Epidermal melanocyte (primary cell): ENCODE results near the gene TEAD3.
"Not testable (repeated sequence)": the region's sequence is repeated elsewhere in the genome, so short reads cannot be mapped to it uniquely, and the experiment has no call there.

ENCODE experiments used
- DNase-seq: peaks from one replicate; pipeline ENCODE4 v3.0.0; 2011; ENCODE audit warnings: low spot score; ENCODE audit not compliant: insufficient read length

Gene TEAD3

DNA sequence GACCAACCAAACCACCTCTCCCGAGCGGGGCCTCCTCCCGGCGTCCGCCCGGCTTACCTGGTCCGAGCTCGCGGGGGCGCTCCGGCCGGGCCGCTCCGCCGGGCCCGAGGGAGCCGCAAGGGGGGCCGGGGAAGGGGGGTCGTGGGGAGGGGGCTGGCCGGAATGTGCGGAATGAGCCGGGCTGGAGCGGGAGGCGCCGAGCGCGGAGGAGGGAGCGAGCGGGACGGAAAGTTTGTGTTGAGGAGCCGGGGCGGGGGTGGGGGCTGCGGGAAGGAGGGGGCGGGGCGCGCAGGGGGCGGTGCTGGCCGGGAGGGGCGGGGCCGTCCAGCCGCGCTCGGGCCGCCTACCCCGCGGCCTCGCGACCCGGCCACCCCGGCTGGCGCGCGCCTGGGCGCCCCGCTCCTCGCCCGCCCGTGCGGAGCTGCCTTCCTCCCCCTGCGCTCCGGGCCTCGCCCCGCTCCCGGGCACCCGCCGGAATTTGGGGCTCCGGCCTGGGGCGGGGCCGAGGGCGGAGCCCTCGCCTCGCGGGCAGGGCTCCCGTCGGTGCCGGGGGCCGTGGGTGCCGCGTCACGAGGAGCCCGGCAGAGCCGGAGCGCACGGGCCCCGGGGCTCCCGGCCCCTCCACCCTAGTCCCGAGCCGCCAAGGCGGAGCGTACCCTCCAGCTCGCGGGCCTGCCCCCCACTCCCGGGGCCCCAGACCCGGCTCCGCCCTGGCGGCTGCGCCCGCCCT lies at the start of gene TEAD3:
TEAD3 (minus strand) TSS at position 239 of the 730 bp plus-strand sequence.
- peak; percentile 88 for DNase-seq

- DNase-seq: no peak
Observed at GRCh38 chr6:35544769-35545361, 48.0 kb upstream of the TEAD3 start.

GRCh38 chr6:35543459-35544193 lies 46.7 kb upstream of the TEAD3 start:
- DNase-seq: no peak

DNA sequence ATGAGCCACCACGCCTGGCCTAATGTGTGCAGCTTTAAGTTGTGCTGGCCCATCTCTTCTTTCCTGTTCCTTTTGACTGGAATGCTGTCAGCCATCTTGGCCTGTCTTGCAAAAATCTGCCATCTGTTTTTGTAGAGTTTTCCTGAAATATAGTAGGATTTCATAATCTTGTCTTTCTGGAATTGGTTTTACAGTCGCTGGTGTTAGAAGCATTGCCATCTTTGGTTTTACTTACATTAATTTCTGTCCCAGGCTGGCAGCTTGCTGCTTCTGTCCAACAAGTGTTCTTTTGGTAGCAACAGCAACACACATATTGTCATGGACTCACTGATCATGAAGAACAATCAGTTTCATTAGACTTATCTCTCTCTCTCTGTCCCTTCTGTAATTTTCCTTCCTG lies 45.0 kb upstream of the TEAD3 start:
- DNase-seq: no peak

GRCh38 chr6:35539223-35539622 lies 42.3 kb upstream of the TEAD3 start:
- no peak for DNase-seq

DNA sequence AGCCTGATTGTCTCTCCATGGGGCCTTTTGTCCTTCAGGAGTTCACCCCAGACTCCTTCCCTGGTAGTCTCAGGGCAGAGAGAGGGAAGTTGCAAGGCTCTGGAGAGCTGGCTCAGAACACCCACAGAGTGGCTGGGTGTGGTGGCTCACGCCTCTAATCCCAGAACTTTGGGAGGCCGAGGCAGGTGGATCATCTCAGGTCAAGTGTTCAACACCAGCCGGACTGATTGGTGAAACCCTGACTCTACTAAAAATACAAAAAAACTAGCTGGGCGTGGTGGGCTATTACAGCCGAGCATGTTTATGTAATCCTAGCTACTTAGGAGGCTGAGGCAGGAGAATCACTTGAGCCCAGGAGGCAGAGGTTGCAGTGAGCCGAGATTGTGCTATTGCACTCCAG lies 39.0 kb upstream of the TEAD3 start:
- DNase-seq: not testable (repeated sequence)

- DNase-seq: no peak
Observed at GRCh38 chr6:35534407-35535170, 37.7 kb upstream of the TEAD3 start.

- no peak for DNase-seq
Observed at GRCh38 chr6:35533981-35534380, 37.1 kb upstream of the TEAD3 start.

DNA sequence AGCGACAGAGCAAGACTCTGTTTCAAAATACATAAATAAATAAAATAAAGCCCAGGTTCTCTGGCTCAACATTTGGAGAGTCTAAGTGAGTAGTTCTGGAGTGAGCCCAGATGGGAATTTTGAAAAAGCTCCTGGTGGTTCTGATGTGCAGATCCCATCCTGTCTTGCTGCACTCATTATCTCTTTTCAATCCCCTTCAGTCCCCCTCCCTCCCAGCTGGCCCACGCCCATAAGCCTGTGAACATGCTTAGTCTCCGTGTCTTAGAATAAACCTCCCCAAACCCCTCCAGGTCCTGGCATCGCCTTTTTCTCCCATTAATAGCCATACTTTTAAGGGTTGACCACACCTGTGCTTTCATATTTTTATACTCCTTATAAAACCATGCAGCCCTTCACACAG lies 35.2 kb upstream of the TEAD3 start:
- no peak for DNase-seq

DNA sequence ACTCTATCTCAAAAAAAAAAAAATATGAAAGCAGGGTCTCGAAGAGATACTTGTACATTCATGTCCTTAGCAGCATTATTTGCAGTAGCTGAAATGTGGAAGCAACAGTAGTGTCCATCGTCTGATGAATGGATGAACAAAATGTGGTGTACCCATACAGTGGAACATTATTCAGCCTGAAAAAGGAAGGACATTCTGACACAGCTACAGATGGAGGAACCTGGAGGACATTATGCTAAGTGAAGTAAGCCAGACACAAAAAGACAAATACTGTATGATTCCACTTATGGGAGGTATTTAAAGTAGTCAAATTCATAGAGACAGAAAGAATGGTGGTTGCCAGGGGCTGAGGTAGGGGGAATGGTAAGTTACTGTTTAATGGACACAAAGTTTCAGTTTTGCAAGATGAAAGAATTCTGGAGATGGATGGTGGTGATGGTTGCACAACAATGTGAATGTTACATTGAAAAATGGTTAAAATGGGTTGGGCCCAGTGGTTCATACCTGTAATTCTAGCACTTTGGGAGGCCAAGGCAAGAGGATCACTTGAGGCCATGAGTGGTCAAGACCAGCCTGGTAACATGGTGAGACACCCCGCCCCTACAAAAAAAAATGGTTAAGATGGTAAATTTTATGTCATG lies 27.6 kb upstream of the TEAD3 start:
- no peak for DNase-seq

DNA sequence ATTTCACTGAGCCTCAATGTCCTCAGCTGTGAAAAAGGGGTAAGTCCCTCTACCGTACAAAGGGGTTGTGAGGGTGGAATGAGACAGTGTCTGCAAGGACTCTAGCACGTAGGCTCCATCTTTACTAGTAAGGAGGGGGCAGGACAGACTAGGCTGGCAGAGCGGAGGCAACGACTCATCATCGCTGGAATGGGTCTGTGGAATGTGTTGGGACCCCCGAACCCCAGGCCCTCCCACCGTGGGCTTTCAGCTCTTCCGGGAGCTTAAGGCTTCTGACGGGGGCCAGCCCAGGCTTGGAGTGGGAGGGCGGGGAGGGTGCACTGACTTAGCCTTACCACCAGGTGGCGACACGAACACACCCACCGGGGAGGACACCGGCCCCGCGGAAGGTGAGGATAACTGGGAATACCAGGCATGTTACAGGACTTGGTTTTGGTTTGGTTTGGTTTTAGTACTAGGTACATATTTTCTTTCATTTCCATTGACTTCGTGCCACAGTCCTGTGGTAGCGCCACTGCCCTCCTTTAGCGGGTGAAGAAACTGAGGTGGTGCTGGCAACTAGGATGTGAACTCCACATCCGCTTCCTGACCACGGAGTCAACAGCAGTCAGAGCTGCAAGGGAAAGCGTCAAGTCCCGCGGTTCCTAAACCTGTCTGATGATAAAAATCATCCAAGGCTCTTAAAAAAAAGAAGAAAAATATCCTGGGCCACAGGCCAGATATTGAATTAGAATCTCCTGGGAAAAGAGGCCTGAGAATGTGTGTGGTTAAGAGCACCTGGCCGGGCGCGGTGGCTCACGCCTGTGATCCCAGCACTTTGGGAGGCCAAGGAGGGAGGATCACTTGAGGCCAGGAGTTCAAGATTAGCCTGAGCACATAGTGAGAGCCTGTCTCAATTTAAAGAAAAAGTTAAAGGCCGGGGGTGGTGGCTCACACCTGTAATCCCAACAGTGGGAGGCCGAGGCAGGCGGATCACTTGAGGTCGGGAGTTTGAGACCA lies 26.1 kb upstream of the TEAD3 start:
- DNase-seq: peak; percentile 64

DNA sequence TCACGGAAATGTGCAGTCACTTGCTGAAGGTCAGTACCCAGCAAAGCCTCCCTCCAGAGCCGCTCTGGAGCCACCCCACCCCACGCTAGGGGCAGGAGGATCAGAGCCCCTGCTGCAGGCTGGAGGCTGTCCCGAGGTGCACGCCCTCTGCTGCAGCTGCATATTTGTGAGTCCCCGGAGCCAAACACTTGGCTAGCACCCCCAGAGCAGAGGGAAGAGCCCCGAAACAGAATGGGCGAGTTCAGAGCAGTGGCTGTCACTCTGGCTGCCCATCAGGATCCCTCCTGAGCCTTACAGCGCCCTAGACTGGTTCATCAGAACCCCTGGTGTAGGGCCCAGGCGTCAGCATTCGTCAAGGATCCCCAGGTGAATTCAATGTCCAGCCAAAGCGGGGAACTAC lies 25.3 kb upstream of the TEAD3 start:
- DNase-seq: no peak

- DNase-seq: no peak
Observed at GRCh38 chr6:35521235-35521634, 24.4 kb upstream of the TEAD3 start.

- no peak for DNase-seq
Observed at GRCh38 chr6:35519313-35520015, 22.6 kb upstream of the TEAD3 start.

GRCh38 chr6:35518566-35519312 lies 21.9 kb upstream of the TEAD3 start:
- no peak for DNase-seq

DNA sequence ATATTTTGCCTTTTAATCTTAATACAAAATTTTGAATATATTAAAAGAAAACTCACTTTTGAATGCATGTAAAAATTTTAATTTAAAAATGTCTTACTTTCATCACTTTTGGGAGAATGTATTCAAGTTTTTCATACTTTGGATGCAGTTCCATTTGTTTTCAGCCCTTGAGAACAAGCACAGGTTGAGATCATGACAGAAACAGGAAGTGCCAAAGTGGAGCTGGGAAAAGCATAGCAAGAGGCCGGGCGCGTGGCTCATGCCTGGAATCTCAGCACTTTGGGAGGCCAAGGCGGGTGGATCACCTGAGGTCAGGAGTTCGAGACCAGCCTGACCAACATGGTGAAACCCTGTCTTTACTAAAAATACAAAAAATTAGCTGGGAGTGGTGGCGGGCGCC lies 21.1 kb upstream of the TEAD3 start:
- not testable (repeated sequence) for DNase-seq

- DNase-seq: no peak
Observed at GRCh38 chr6:35516712-35517111, 19.8 kb upstream of the TEAD3 start.

DNA sequence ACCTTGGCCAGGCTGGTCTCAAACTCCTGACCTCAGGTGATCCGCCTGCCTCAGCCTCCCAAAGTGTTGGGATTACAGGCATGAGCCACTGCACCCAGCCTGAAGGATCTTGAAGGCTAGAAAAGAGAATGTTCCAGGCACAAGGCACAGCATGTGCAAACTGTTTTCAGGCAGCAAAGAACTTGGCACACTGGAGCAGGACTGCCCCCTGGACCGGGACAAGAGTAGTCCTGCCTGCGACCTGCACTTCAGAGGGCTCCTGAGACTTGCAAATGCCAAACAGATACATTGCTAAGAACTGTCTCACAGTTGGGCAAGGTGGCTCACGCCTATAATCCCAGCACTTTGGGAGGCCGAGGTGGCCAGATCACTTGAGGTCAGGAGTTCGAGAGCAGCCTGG lies 19.1 kb upstream of the TEAD3 start:
- not testable (repeated sequence) for DNase-seq

DNA sequence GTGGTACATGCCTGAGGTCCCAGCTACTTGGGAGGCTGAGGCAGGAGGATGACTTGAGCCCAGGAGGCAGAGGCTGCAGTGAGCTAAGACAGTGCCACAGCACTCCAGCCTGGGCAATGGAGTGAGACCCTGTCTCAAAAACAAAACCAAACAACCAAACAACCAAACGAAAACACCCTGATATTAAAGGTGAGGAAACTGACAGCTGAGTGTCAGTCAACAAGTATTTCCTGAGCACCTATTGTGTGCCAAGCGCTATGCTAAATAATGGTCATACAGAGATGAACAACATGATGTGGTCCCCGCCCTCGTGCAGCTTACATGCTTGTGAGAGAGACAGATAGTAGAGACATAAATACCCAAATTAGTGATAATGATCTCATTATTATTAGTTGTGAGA lies 17.7 kb upstream of the TEAD3 start:
- no peak for DNase-seq
